Mesendoderm (in vitro differentiated cells): ENCODE measurements around the gene CISTR.

Experiments
- DNase-seq: peaks from one replicate; pipeline ENCODE4 v3.0.0; 2013
- H2AK5ac ChIP-seq: 2 replicates; pipeline ENCODE4 v1.6.1; 2013; ENCODE audit warnings: low read length, inconsistent platforms
- H2BK120ac ChIP-seq: 2 replicates; pipeline ENCODE4 v1.6.1; 2013; ENCODE audit warnings: low read depth, mild to moderate bottlenecking, low read length, moderate library complexity, mixed read lengths
- H2BK15ac ChIP-seq: replicated peaks from 2 replicates; pipeline ENCODE4 v1.6.1; 2013; ENCODE audit warnings: low read depth, mild to moderate bottlenecking, moderate library complexity
- H2BK5ac ChIP-seq: 2 replicates; pipeline ENCODE4 v1.6.1; 2013; ENCODE audit warnings: low read length, inconsistent platforms
- H3K18ac ChIP-seq: 2 replicates; pipeline ENCODE4 v1.6.1; 2013; ENCODE audit warnings: mild to moderate bottlenecking, low read length, mixed read lengths
- H3K23ac ChIP-seq: one replicate; pipeline ENCODE4 v1.6.1; 2013; ENCODE audit warnings: low read length
- H3K27ac ChIP-seq: 2 replicates; pipeline ENCODE4 v1.5.1; 2013; ENCODE audit warnings: low read depth, mild to moderate bottlenecking, inconsistent platforms, low read length, moderate library complexity
- H3K27me3 ChIP-seq: 2 replicates; pipeline ENCODE4 v1.6.1; 2013; ENCODE audit warnings: low read length, control low read depth, mild to moderate bottlenecking, inconsistent platforms; ENCODE audit not compliant: insufficient read depth, poor library complexity
- H3K36me3 ChIP-seq: 2 replicates; pipeline ENCODE4 v1.6.1; 2013; ENCODE audit warnings: low read length, inconsistent platforms; ENCODE audit not compliant: control insufficient read depth, insufficient read depth
- H3K4ac ChIP-seq: one replicate; pipeline ENCODE4 v1.6.1; 2013; ENCODE audit warnings: low read depth, mild to moderate bottlenecking, low read length, moderate library complexity
- H3K4me1 ChIP-seq: 2 replicates; pipeline ENCODE4 v1.6.1; 2013; ENCODE audit warnings: low read depth, low read length, inconsistent platforms; ENCODE audit not compliant: control insufficient read depth
- H3K4me2 ChIP-seq: 2 replicates; pipeline ENCODE4 v1.6.1; 2013; ENCODE audit warnings: low read length
- H3K4me3 ChIP-seq: 2 replicates; pipeline ENCODE4 v1.5.1; 2013; ENCODE audit warnings: mild to moderate bottlenecking, low read length
- H3K56ac ChIP-seq: one replicate; pipeline ENCODE4 v1.6.1; 2013; ENCODE audit warnings: low read length
- H3K79me1 ChIP-seq: 2 replicates; pipeline ENCODE4 v1.6.1; 2013; ENCODE audit warnings: low read length, inconsistent platforms
- H3K79me2 ChIP-seq: 2 replicates; pipeline ENCODE4 v1.6.1; 2013; ENCODE audit warnings: mild to moderate bottlenecking, low read length; ENCODE audit not compliant: control insufficient read depth, insufficient read depth
- H3K9ac ChIP-seq: 2 replicates; pipeline ENCODE4 v1.6.1; 2013; ENCODE audit warnings: low read length, inconsistent platforms
- H4K5ac ChIP-seq: one replicate; pipeline ENCODE4 v1.6.1; 2013; ENCODE audit warnings: low read length
- H4K8ac ChIP-seq: one replicate; pipeline ENCODE4 v1.6.1; 2013; ENCODE audit warnings: low read depth, mild to moderate bottlenecking, control low read depth, low read length, moderate library complexity
- WGBS: extraction: QIAGEN DNeasy Blood & Tissue Kit; methylation state at CpG from one replicate; pipeline ENCODE4 v1.1.7; 2013; ENCODE audit warnings: low lambda C conversion rate, missing lambda C conversion rate; ENCODE audit not compliant: insufficient coverage; ENCODE audit errors: extremely low coverage; 5-methylcytosine and 5-hydroxymethylcytosine counted together

Gene CISTR

GRCh38 chr12:53756300-53757100 is 4.7 kb upstream of the CISTR start:
- H3K9ac ChIP-seq = peak overlapping the region; percentile 25
- H3K56ac ChIP-seq = peak overlapping the region; percentile 35
- no peak overlapping the region for H2BK15ac ChIP-seq
- H2BK5ac ChIP-seq = no peak overlapping the region
- peak overlapping the region; percentile 22 for H3K4me2 ChIP-seq
- no peaks in the 10 kb centered on the region for H3K36me3 ChIP-seq
- H3K27ac ChIP-seq = no peak overlapping the region
- H4K5ac ChIP-seq = no peak overlapping the region
- no peak overlapping the region for H3K18ac ChIP-seq
- H3K4me3 ChIP-seq = no peak overlapping the region
- H3K23ac ChIP-seq = no peak overlapping the region
- H2AK5ac ChIP-seq = no peak overlapping the region
- H3K4me1 ChIP-seq = peaks cover 11% of the 10 kb centered on the region
- no peak overlapping the region for H3K4ac ChIP-seq
- no CpG with 5 or more reads among the region's 5 CpGs for WGBS
- no peaks in the 10 kb centered on the region for H3K79me2 ChIP-seq
- no peak overlapping the region for H4K8ac ChIP-seq
- no peak overlapping the region for H2BK120ac ChIP-seq
- no peak for DNase-seq
- H3K27me3 ChIP-seq = peaks cover 22% of the 10 kb centered on the region
- no peaks in the 10 kb centered on the region for H3K79me1 ChIP-seq

- no peaks in the 10 kb centered on the region for H3K36me3 ChIP-seq
These were observed 4.1 kb upstream of the CISTR start for GRCh38 chr12:53755893-53756292.

GRCh38 chr12:53755451-53755891 is 3.7 kb upstream of the CISTR start:
- peak; percentile 72 for DNase-seq
- H3K79me1 ChIP-seq = no peaks in the 10 kb centered on the region
- no peak overlapping the region for H2AK5ac ChIP-seq
- no peak overlapping the region for H3K23ac ChIP-seq
- H3K27me3 ChIP-seq = peaks cover 29% of the 10 kb centered on the region
- H3K4me3 ChIP-seq = no peak overlapping the region
- H3K18ac ChIP-seq = no peak overlapping the region
- no peak overlapping the region for H3K56ac ChIP-seq
- no peaks in the 10 kb centered on the region for H3K36me3 ChIP-seq
- no peak overlapping the region for H3K9ac ChIP-seq
- H3K27ac ChIP-seq = no peak overlapping the region
- peaks cover 11% of the 10 kb centered on the region for H3K4me1 ChIP-seq
- H2BK120ac ChIP-seq = no peak overlapping the region
- no peak overlapping the region for H3K4ac ChIP-seq
- H3K79me2 ChIP-seq = no peaks in the 10 kb centered on the region
- H2BK5ac ChIP-seq = no peak overlapping the region
- no peak overlapping the region for H4K8ac ChIP-seq
- no CpG with 5 or more reads among the region's 4 CpGs for WGBS
- H3K4me2 ChIP-seq = no peak overlapping the region
- no peak overlapping the region for H4K5ac ChIP-seq
- H2BK15ac ChIP-seq = no peak overlapping the region

More at GRCh38 chr12:53755893-53756292, 4.1 kb upstream of the CISTR start:
- Histone ChIP-seq H3K27me3 (peaks cover 25% of the 10 kb centered on the region), H2BK15ac (no peak overlapping the region), H3K18ac (no peak overlapping the region), H3K4me1 (peaks cover 11% of the 10 kb centered on the region), H2BK120ac (no peak overlapping the region), H3K56ac (no peak overlapping the region), H3K9ac (no peak overlapping the region), H4K5ac (no peak overlapping the region), H3K4ac (no peak overlapping the region), H3K27ac (no peak overlapping the region), H3K4me3 (no peak overlapping the region), H2BK5ac (no peak overlapping the region), H3K79me2 (no peaks in the 10 kb centered on the region), H4K8ac (no peak overlapping the region), H3K79me1 (no peaks in the 10 kb centered on the region), H3K23ac (no peak overlapping the region), H2AK5ac (no peak overlapping the region), H3K4me2 (no peak overlapping the region)
- DNase-seq = peak; percentile 49
- WGBS = no CpG with 5 or more reads among the region's 3 CpGs

GRCh38 chr12:53754633-53755264 is 3.0 kb upstream of the CISTR start:
- no peaks in the 10 kb centered on the region for H3K79me1 ChIP-seq

GRCh38 chr12:53754188-53754585 is 2.4 kb upstream of the CISTR start:
- Histone ChIP-seq H3K27ac (no peak overlapping the region), H2BK5ac (no peak overlapping the region)

More at GRCh38 chr12:53754633-53755264, 3.0 kb upstream of the CISTR start:
- H3K4me2 ChIP-seq = no peak overlapping the region
- H3K36me3 ChIP-seq = no peaks in the 10 kb centered on the region
- H3K4me3 ChIP-seq = no peak overlapping the region
- no peak overlapping the region for H4K8ac ChIP-seq
- no peak overlapping the region for H2BK15ac ChIP-seq
- no peak overlapping the region for H2BK5ac ChIP-seq
- peaks cover 11% of the 10 kb centered on the region for H3K4me1 ChIP-seq
- H3K56ac ChIP-seq = no peak overlapping the region
- H4K5ac ChIP-seq = no peak overlapping the region
- H3K27ac ChIP-seq = no peak overlapping the region
- no peak overlapping the region for H3K23ac ChIP-seq
- DNase-seq = no peak
- peaks cover 37% of the 10 kb centered on the region for H3K27me3 ChIP-seq
- no CpG with 5 or more reads among the region's 4 CpGs for WGBS
- no peak overlapping the region for H2BK120ac ChIP-seq
- H3K18ac ChIP-seq = no peak overlapping the region
- H3K9ac ChIP-seq = no peak overlapping the region
- H3K4ac ChIP-seq = no peak overlapping the region
- no peaks in the 10 kb centered on the region for H3K79me2 ChIP-seq
- no peak overlapping the region for H2AK5ac ChIP-seq

More at GRCh38 chr12:53754188-53754585, 2.4 kb upstream of the CISTR start:
- no peak overlapping the region for H3K4me2 ChIP-seq
- H2BK15ac ChIP-seq = no peak overlapping the region
- no peaks in the 10 kb centered on the region for H3K79me2 ChIP-seq
- no peaks in the 10 kb centered on the region for H3K79me1 ChIP-seq
- H3K56ac ChIP-seq = no peak overlapping the region
- H3K4ac ChIP-seq = no peak overlapping the region
- H3K9ac ChIP-seq = no peak overlapping the region
- peaks cover 11% of the 10 kb centered on the region for H3K4me1 ChIP-seq
- no peak overlapping the region for H2BK120ac ChIP-seq
- WGBS = no CpG with 5 or more reads among the region's 7 CpGs
- H4K5ac ChIP-seq = no peak overlapping the region
- H3K36me3 ChIP-seq = no peaks in the 10 kb centered on the region
- no peak overlapping the region for H3K23ac ChIP-seq
- H3K18ac ChIP-seq = no peak overlapping the region
- H3K4me3 ChIP-seq = no peak overlapping the region
- peaks cover 40% of the 10 kb centered on the region for H3K27me3 ChIP-seq
- no peak overlapping the region for H2AK5ac ChIP-seq
- peak; percentile 37 for DNase-seq
- no peak overlapping the region for H4K8ac ChIP-seq
